ENCODE measurements around the gene PRPF19.

The PRPF19 gene

DNA sequence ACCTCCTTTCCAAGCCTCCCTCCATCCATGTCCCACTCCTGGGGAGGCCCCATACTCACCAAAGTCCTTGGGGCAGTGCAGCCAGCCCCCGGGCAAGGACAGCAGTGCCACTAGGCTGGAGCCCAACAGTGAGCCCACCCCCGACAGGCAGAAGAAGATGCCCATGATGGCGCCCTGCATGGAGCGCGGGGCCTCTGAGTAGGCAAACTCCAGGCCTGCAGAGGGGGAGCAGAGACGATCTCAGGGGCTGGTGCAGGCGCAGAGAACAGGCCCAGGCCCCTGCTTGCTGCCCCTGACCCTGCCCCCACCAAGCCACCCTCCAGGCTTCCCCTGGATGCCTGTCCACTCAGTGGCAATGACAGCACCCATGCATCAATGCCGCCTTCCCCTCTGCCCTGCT is 31.4 kb upstream of the PRPF19 start:
- DNase-seq (ENCODE audit: low read depth), result no peak

DNA sequence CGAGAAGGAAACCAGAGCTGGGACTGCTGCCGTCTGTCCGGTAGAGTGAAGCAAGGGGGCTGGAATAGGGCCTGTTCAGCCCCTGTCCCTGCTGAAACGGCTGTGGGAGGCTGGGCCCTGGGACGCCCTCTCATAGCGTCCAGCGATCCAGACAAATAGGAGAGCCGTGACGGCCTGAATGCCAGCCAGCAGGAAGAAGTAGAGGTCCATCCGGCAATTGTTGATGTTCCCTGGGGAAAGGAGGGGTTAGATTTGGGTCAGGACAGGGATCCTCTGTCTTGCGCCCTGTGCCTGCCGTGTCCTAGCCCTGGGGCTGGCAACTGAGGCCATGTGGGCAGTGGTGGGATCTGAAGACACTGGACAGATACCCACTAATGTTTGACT is 30.8 kb upstream of the PRPF19 start:
- no peak for DNase-seq (ENCODE audit: low read depth)

DNA sequence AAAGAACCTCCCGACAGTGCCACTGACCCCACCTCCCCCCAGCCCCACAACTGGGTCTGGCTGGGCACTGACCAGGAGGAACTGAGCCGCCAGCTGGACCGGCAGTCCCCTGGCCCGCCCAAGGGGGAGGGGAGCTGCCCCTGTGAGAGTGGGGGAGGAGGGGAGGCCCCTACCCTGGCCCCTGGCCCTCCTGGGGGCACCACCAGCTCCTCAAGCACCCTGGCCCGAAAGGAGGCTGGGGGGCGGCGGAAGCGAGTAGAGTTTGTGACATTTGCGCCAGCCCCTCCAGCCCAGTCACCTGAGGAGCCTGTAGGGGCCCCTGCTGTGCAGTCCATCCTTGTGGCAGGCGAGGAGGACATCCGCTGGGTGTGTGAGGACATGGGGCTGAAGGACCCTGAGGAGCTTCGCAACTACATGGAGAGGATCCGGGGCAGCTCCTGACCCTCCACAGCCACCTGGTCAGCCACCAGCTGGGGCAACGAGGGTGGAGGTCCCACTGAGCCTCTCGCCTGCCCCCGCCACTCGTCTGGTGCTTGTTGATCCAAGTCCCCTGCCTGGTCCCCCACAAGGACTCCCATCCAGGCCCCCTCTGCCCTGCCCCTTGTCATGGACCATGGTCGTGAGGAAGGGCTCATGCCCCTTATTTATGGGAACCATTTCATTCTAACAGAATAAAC is 30.2 kb upstream of the PRPF19 start:
- DNase-seq (ENCODE audit: low read depth), result no peak

DNA sequence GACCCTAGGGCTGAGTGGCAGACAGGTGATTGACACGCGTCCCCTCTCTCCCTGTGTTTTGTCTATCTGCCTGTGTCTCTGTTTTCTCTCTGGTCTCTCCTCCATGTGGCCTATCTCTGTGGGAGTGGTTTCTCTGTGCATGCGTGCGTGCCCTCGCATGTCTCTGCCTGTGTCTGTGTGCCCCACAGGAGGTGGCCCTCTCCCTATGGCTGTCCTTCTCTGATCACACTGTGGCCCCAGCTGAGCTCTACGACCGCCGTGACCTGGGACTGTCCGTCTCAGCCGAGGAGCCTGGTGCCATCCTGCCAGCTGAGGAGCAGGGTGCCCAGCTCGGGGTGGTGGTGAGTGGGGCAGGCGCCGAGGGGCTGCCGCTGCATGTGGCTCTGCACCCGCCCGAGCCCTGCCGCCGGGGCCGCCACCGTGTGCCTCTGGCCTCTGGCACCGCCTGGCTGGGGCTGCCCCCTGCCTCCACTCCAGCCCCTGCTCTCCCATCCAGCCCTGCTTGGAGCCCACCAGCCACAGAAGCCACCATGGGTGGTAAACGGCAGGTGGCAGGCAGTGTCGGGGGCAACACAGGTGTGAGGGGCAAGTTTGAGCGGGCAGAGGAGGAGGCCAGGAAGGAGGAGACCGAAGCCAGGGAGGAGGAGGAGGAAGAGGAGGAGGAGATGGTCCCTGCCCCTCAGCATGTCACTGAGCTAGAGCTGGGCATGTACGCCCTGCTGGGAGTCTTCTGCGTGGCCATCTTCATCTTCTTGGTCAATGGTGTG is 29.5 kb upstream of the PRPF19 start:
- no peak for DNase-seq (ENCODE audit: low read depth)

DNA sequence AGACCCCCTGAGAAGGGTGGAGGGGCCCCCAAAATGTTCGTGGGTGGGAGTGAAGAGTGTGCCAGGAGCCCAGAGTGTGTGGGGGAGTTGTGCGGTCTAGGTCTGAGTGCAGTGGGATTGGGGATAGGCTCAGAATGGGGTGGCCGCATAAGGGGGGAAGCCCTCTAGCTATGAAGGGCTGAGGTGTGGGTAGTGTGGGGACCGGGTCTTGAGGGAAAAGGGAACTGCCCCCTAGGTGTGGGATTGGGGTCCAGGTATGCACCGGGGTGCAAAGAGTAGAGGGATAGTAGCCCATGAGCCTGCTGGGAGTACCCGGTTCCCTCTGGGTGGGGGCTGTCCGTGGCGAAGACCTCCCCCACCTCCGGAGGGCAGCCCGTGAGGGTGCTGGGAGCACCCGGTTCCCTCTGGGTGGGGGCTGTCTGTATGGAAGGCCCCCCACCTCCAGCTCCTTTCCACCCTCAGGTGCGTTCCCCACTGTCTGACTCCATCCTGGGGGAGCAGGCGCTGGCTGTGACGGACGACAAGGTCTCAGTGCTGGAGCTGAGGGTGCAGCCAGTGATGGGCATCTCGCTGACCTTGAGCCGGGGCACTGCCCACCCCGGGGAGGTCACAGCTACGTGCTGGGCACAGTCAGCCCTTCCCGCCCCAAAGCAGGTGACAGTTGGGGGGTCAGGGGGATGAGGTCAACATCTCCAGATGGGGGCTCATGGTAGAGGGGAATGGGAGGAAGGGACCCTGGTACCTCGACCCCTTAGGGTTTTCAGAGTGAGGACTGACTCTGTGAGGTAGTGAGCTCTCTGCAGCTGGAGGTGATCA is 28.6 kb upstream of the PRPF19 start:
- no peak for DNase-seq (ENCODE audit: low read depth)

DNA sequence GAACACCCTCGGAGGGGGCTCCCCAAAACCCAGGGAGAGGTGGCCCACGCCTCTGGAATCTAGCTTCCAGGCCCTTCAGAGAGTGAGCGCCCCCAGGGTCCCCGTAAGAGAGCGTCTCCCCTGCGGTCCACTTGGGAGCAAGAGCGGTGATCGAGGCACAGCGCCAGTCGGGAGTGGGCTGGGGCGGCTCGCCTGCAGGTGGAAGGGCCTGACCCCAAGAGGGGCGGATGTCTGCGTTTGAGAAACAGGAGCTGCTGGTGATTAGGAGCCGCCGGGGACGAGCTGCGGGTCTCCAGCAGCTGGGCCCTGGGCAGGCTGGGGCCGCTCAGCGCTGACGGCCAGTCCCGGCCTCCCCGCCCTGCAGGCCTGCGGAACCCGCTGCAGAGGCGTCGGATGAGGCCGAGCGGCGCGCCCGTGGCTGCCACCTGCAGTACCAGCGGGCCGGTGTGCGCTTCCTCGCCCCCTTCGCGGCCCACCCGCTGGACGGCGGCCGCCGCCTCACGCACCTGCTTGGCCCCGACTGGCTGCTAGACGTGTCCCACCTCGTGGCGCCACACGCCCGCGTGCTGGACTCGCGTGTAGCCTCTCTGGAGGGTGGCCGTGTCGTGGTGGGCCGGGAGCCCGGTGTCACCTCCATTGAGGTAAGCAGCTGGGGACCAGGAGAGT is 27.9 kb upstream of the PRPF19 start:
- DNase-seq (ENCODE audit: low read depth), result no peak

DNA sequence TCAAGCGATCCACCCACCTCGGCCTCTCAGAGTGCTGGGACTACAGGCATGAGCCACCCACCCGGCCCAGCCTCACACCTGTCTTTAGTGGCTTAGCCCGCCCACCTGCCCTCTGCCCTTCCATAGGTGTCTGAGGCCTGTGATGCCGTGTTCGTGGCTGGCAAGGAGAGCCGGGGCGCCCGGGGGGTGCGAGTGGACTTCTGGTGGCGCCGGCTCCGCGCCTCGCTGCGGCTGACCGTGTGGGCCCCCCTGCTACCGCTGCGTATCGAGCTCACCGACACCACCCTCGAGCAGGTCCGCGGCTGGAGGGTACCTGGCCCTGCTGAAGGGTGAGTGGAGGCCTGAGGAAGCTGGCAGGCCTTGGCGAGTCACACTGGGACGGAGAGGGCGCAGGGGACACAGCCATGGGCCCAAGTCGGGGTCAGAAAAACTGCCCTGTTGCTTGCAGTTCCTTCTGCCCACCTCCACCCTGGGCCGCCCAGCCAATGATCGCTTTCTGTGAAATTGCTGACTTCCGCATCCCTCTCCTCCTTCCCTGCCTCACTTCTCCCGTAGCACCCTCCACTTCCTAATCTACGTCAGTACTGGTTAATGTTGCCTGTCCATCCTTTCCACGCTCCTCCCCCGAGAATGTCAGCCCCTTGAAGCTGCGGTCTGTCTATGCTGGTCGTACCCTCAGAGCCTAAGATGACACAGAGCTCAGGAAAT is 27.2 kb upstream of the PRPF19 start:
- DNase-seq (ENCODE audit: low read depth), result no peak

DNA sequence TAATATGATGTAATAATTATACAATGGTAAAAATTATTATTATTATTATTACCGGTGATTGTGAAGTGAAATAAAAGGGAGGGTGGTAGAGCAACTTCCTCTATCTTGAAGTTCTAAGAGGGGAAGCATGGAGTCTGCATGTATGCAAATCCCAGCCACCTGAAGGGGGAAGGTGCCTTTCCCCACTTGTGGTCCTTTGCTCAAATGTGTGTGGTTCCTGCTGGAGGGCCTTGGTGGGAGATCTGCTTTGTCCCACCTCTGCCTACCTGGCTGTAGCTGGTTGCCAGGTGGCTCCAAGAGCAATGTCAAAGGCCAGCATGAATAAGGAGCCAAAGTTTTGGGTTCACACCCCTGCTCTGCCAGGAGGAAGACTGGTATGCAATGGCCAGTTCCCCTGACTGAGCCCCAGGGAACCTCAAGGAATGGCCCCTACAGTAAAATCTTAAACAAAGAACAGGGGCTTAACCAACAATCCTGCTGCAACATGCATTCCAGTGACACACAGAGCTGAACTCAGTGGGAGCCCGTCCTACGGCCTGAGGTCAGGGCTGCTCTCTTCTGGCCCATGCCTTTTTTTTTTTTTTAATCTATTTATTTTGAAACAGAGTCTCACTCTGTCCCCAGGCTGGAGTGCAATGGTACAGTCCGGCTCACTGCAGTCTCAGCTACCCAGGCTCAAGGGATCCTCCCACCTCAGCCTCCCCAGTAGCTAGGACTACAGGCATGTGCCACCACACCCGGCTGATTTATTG is 26.4 kb upstream of the PRPF19 start:
- no peak for DNase-seq (ENCODE audit: low read depth)

DNA sequence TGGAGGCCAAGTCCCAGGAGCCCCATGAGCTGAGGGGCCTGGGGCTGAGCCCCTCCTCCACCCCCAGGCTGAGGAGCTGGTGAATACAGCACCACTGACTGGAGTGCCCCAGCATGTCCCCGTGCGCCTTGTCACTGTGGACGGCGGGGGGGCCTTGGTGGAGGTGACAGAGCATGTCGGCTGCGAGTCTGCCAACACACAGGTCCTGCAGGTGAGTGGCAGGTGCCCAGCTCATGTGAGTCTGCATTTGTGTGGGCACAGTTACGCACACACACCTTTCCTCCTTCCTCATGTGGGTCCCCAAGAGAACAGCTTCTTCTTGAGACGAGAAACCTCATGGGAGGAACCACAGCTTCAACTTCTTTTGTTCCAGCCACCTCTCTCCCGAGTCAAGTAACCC is 25.5 kb upstream of the PRPF19 start:
- no peak for DNase-seq (ENCODE audit: low read depth)

DNA sequence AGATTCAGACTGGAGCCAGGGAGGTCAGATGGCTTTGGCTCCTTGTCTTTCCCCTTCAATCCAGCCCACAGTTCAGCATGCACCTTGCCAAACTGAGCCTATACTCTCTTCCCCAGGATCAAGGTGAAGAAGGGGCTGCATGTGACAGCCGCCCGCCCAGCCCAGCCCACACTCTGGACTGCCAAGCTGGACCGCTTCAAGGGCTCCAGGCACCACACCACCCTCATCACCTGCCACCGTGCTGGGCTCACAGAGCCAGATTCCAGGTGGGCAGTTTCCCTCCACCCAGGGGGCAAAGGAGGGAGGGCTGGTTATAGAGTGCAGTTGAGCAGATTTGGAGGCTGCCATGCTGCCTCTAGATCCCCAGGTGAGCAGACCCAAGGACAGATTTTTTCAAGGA is 24.0 kb upstream of the PRPF19 start:
- no peak for DNase-seq (ENCODE audit: low read depth)

DNA sequence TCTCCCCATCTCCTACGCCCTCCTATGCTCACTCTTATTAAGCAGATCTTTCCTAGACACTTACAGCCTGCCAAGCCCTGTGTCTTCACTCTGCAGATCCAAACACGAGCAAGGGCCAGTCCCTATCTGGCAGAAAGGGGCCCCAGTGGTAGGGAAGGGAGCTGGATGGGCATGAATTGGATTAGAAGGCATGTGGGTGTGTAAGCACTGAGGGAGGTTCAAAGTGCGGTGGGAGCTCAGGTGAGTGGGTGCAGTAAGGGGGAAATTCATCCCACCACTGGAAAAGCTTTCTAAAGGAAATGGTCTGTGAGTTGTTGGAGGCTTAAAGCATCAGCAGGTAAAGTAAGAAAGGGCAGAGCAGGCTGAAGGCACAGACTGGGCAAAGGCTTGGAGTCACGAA is 23.4 kb upstream of the PRPF19 start:
- DNase-seq (ENCODE audit: low read depth), result no peak

DNA sequence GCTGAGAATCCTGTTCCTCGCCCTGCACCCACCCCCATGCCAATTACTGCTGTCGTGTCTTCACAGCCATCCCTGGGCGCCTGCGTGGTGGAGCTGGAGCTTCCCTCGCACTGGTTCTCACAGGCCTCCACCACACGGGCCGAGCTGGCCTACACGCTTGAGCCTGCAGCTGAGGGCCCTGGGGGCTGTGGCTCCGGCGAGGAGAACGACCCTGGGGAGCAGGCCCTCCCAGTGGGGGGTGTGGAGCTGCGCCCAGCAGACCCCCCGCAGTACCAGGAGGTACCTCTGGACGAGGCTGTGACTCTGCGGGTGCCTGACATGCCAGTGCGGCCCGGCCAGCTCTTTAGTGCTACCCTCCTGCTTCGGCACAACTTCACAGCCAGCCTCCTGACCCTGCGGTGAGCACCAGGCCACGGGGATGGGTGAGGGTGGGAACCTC is 22.2 kb upstream of the PRPF19 start:
- no peak for DNase-seq (ENCODE audit: low read depth)

DNA sequence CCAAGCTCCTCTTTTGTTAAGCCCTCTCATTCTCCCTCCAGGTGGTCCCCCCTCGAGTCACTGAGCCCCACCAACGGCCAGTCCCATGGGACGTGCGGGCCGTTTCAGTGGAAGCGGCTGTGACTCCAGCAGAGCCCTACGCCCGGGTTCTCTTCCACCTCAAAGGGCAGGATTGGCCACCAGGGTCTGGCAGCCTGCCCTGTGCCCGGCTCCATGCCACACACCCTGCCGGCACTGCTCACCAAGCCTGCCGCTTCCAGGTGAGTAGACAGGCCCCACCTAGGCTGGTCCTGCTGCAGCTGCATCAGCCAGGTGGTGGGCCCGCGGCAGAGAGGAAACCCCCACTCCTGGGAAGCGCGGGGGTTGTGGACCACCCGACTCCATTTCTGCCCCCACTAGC is 21.2 kb upstream of the PRPF19 start:
- no peak for DNase-seq (ENCODE audit: low read depth)

DNA sequence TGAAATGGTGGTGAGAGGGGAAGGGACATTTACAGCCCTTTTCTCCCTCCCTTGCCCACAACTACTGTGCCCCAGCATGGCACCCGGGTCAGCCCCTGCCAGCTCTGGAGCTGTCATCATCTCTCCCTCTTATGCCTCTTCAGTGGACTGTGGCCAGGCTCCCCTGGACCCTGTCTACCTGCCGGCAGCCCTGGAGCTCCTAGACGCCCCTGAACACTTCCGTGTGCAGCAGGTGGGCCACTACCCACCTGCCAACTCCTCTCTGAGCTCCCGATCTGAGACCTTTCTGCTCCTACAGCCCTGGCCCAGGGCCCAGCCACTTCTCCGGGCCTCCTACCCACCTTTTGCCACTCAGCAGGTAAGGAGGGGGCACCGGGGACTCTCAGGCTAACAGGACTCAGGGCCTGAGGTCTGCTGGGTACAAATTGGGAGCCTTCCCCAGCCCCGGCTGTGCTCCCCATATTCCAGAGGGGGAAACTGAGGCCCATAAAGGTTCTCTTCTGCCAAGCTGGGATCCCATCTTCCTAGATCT is 20.7 kb upstream of the PRPF19 start:
- DNase-seq (ENCODE audit: low read depth), result no peak

DNA sequence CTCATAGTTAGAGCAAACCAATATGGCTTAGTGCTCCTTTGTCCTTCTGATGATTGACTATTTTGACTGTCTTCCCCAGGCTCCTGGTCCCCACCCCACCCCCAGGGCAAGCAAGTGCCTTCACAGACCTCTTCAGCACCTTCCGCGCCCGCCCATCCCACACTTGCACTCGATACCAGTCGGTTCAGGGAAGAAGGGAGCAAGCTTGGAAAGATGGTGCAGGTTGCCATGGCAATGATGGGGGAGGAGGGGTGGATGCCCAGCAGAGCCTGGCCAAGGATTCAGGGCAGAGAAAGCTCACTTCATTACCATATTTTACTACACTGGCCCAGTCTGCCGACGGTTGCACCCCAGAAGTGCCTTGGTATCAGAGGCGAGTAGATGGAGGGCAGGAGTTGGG is 20.1 kb upstream of the PRPF19 start:
- DNase-seq (ENCODE audit: low read depth), result no peak

DNA sequence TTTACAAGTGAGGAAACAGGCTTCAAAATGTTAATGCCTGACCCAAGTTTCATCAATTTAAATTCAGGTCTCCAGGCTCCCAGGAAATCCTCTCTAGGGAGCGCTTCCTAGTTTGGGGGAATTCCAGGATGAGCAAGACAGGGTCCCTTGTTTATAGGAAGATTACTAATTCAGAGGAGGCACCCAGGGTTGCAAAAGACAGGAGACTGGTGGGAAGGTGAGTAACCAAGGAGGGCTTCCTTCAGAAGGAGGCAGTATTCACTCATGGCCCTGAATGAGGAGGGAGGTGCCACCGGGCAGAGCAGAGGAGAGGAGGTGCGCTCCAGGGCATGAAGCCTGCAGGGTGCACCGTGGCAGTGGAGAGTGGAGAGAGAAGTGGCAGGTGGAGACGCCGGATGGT is 19.5 kb upstream of the PRPF19 start:
- DNase-seq (ENCODE audit: low read depth), result no peak

DNA sequence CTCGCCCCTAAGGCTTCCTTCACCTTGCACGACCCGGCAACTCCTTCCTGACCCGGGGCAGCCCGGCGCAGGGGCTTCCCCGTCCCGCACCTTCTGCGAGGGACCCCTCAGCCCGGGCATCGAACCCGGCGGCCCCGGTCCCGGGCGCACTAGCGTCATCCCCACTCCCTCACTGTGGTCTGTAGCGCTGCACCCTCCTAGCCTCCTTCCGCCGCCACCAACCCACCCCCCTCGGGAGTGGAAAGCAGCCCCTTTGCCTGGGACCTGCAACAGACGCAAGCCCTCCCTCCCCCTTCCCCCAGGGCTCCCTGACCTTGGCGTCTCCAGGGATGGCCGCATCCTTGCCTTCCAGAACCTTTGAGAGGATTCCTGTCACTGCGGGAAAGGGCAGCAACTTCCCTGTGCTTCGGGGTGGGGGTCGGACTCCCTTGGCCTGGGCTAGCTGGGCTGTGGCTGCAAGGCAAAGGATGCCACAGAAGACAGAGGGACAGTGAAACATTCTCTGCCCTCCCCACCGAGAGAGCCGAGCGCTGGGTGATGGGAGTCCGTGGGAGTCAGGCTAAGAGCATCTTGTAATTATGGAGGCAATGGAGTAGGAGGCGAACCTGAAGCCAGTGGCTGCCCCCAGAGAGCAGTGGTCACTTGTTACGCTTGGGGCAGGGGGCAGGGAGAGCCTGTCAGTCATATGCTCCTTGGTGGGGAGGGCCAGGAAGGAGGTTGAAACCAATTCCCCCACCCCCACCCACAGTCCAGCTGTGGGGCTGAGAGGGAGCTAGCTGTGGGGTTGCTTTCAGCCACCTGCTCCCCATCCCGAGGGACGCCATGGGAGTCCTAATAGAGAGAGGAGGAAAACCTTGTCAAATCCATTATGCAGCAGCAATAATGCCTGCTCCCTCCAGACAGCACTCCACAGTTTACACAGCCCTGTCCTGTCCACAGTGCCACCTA is 18.8 kb upstream of the PRPF19 start:
- no peak for DNase-seq (ENCODE audit: low read depth)

DNA sequence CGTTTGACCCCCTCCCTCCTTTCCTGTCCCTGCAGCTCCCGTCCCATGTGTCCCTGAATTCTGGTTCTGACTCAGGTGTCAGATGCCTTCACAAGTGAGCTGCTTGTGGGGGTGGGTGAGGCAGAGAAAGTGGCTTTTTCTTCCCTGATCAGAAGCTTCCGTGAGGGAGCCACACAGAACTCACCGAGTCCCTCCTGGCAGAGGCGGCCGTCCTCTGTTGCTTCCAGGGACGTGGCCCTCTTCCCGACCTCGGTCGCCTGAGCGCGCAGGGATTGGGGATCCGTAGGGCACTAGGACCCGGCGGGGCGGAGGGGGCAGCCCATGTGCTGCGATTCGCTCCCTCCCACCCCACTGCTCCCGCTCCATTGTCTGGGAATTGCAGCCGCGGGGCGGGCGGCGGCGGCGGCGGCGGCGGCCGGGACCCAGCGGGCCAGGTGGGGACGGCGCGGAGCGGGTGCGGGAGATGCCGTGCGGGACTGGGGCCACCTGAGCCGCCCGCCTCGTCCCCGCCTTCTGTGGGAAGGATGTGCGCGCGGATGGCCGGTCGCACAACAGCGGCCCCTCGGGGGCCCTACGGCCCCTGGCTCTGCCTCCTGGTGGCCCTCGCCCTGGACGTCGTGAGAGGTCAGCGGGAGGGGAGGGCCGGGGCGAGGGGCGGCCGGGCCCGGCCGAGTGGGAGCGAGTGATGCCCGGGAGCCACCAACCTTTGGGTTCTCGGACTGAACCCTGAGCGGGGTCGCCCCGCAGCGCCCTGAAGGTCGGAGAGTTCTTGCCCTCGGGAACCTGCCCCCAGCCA is 17.9 kb upstream of the PRPF19 start, which contains the start of gene TMEM132A:
Gene TMEM132A (plus strand): TSS at position 351 of the 796 bp plus-strand sequence. CDS start 174 bp downstream, at position 525.
- no peak for DNase-seq (ENCODE audit: low read depth)

DNA sequence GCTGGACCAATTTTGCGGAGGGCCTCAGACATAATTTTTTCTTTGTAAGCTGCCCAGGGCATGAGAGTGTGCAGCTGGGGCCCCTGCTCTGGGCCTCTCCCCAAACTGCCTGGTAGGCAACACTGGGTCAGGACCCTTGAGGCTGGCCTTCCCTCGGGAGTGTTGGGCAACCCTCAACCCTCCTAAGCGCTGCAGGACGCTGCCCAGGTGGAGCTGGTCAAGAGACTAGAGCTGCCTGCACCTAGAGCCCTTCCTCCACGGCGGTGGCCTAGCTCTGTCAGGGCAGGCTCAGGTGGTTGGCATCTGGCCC is 17.4 kb upstream of the PRPF19 start:
- no peak for DNase-seq (ENCODE audit: low read depth)

Measured in T follicular helper cell (primary cell).